ENCODE measurements around the gene DEAF1. TPM values are rescaled to one million over a fixed set of nuclear protein-coding genes. Genes with fewer than 3 reads are reported as not detected.

DEAF1 gene
- total RNA-seq, 2 donors from 2014 or later, result 44.1 to 51.9 TPM

DNA sequence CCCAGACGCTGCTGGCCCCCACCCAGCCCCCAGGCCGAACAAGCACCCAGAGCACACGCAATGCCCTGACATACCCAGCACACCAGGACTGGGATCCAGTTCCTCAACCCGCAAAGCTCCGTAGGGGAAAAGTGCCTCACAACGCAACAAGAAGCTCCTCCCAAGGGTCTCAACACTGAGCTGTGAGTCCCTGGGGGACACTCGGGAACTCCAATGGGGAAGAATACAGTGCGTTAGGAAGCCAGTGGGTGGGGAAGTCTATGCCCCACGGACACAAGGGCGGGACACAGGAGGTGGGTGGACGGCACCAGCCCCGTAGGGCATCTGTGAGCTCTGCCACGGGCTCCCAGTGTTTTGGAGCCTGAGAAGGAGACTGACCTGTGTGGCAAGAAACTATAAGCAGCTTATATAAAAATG lies 1.6 kb downstream of the DEAF1 start:
- no peaks in the 10 kb centered on the region for H3K27me3 ChIP-seq (ENCODE audit: control insufficient read depth, insufficient read depth, low read length, poor library complexity, severe bottlenecking)
- H3K4me1 Mint-ChIP-seq, result peaks cover 20% of the 10 kb centered on the region
- peaks cover 13% of the 10 kb centered on the region for H3K36me3 ChIP-seq (ENCODE audit: control insufficient read depth, insufficient read depth, low read length)
- H3K27ac ChIP-seq (ENCODE audit: low read depth, low read length), result no peak overlapping the region
- no peaks in the 10 kb centered on the region for H3K9me3 ChIP-seq (ENCODE audit: control insufficient read depth, low read length)
- H3K9me3 Mint-ChIP-seq, result no peaks in the 10 kb centered on the region
- H3K4me3 Mint-ChIP-seq, result peak overlapping the region; percentile 76
- H3K27ac Mint-ChIP-seq, result peak overlapping the region; percentile 46
- H3K27me3 Mint-ChIP-seq (ENCODE audit: insufficient read depth), result no peaks in the 10 kb centered on the region
- TF ChIP-seq, protein P1, sequence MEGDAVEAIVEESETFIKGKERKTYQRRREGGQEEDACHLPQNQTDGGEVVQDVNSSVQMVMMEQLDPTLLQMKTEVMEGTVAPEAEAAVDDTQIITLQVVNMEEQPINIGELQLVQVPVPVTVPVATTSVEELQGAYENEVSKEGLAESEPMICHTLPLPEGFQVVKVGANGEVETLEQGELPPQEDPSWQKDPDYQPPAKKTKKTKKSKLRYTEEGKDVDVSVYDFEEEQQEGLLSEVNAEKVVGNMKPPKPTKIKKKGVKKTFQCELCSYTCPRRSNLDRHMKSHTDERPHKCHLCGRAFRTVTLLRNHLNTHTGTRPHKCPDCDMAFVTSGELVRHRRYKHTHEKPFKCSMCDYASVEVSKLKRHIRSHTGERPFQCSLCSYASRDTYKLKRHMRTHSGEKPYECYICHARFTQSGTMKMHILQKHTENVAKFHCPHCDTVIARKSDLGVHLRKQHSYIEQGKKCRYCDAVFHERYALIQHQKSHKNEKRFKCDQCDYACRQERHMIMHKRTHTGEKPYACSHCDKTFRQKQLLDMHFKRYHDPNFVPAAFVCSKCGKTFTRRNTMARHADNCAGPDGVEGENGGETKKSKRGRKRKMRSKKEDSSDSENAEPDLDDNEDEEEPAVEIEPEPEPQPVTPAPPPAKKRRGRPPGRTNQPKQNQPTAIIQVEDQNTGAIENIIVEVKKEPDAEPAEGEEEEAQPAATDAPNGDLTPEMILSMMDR (conservative IDR thresholded peaks at IDR 0.05), result no peak
- peaks cover 5% of the 10 kb centered on the region for H3K4me1 ChIP-seq (ENCODE audit: control insufficient read depth, insufficient read depth, low read length)
- no peak for DNase-seq
- no peak overlapping the region for H3K9ac ChIP-seq (ENCODE audit: extremely low read depth, low read length, poor library complexity, severe bottlenecking)
- 73 to 84% methylated on average over 11 to 13 of the region's 13 CpGs for WGBS, 2 experiments (ENCODE audit: insufficient coverage in 1 of 2, insufficient read length in 1 of 2)
- peak overlapping the region; percentile 66 for H3K4me3 ChIP-seq (ENCODE audit: low read length)
- peaks cover 18% of the 10 kb centered on the region for H3K36me3 Mint-ChIP-seq (ENCODE audit: low read depth)

DNA sequence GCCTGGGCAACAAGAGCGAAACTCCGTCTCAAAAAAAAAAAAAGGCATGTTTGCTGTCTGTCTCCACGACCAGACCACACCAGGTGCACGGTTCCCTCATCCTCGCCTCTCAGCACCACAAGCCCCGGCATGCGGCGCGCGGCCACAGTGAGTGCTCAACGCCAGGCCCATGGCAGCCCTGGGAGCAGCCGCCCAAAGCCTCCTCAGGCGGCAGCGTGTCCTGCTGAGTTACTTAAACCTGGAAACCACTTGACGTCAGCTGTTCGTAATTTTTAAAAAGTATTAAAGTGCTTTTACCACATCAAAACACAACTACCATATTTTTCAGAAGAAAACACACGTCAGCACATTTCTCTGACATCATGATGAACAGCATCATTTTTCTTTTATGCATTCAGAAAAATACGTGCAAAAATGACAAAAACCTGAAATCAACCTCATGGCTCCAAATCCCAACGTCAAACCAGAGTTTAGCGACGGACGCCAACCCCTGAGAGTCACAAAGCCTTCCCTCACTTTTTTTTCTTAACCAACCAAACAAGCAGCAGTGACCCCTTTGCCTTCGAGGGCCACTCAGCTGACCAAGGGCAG lies 2.1 kb downstream of the DEAF1 start:
- H3K9ac ChIP-seq (ENCODE audit: extremely low read depth, low read length, poor library complexity, severe bottlenecking), result no peak overlapping the region
- peak overlapping the region; percentile 66 for H3K4me3 ChIP-seq (ENCODE audit: low read length)
- 91 to 92% methylated on average over 18 to 23 of the region's 23 CpGs for WGBS, 2 experiments (ENCODE audit: insufficient coverage in 1 of 2, insufficient read length in 1 of 2)

DNA sequence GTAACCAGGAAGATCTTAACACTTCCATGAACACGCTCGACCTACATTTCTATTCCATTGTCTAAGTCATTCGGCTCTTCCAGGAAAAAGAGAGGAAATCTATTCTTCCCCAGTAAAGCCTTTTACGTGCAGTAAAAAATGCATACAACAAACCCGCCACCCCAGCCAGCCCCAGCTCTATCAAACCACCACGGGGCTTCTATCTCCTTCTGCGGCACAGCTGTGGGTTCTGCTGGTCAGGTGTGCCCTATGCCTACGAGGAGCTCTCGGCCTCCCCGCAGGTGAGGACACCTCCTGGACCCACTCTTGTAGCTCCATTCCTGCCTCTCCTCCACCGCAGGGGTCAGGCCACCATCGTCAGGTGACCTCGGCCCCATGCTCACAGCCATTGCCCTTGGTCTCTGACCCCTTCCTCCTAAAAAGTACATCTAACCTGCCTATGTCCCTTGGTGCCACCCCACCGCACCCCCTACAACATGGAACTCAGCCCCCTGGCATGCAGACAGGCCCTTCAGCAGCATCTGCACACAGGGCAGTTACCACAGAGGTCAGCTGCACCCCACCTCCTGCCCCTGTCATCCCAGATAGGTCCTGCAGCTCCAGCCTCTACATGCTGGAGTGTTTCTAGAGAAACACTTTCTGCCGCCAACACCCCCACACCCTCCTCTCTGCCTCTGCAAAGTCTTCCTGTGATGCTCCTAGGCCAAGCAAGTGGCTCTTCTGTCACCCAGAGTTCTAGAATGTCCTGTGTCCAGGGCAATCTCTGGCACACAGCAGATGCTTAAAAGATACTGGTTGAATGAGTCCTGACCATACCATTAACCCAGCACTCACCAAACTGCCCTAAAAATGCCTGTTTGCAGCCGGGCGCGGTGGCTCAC lies 3.1 kb downstream of the DEAF1 start:
- no peak overlapping the region for H3K27ac Mint-ChIP-seq
- Histone ChIP-seq H3K4me1 (ENCODE audit: control insufficient read depth, insufficient read depth, low read length) (peaks cover 5% of the 10 kb centered on the region), H3K4me3 (ENCODE audit: low read length) (no peak overlapping the region), H3K27me3 (ENCODE audit: control insufficient read depth, insufficient read depth, low read length, poor library complexity, severe bottlenecking) (no peaks in the 10 kb centered on the region), H3K9me3 (ENCODE audit: control insufficient read depth, low read length) (no peaks in the 10 kb centered on the region), H3K9ac (ENCODE audit: extremely low read depth, low read length, poor library complexity, severe bottlenecking) (no peak overlapping the region), H3K27ac (ENCODE audit: low read depth, low read length) (no peak overlapping the region), H3K36me3 (ENCODE audit: control insufficient read depth, insufficient read depth, low read length) (peaks cover 25% of the 10 kb centered on the region)
- peaks cover 11% of the 10 kb centered on the region for H3K4me1 Mint-ChIP-seq
- WGBS, 2 experiments (ENCODE audit: insufficient coverage in 1 of 2, insufficient read length in 1 of 2), result 92 to 95% methylated on average over 16 to 18 of the region's 18 CpGs
- DNase-seq, result no peak
- H3K36me3 Mint-ChIP-seq (ENCODE audit: low read depth), result peaks cover 33% of the 10 kb centered on the region
- H3K4me3 Mint-ChIP-seq, result no peak overlapping the region
- no peaks in the 10 kb centered on the region for H3K9me3 Mint-ChIP-seq
- no peaks in the 10 kb centered on the region for H3K27me3 Mint-ChIP-seq (ENCODE audit: insufficient read depth)
- TF ChIP-seq, protein P1 (conservative IDR thresholded peaks at IDR 0.05), result no peak

More for the DNA sequence above, 2.1 kb downstream of the DEAF1 start:
- Histone ChIP-seq H3K36me3 (ENCODE audit: control insufficient read depth, insufficient read depth, low read length) (peaks cover 18% of the 10 kb centered on the region), H3K9me3 (ENCODE audit: control insufficient read depth, low read length) (no peaks in the 10 kb centered on the region), H3K27me3 (ENCODE audit: control insufficient read depth, insufficient read depth, low read length, poor library complexity, severe bottlenecking) (no peaks in the 10 kb centered on the region), H3K27ac (ENCODE audit: low read depth, low read length) (no peak overlapping the region), H3K4me1 (ENCODE audit: control insufficient read depth, insufficient read depth, low read length) (peaks cover 5% of the 10 kb centered on the region)
- Mint-ChIP-seq H3K9me3 (no peaks in the 10 kb centered on the region), H3K4me1 (peaks cover 20% of the 10 kb centered on the region), H3K4me3 (peak overlapping the region; percentile 76), H3K27me3 (ENCODE audit: insufficient read depth) (no peaks in the 10 kb centered on the region), H3K27ac (peak overlapping the region; percentile 46), H3K36me3 (ENCODE audit: low read depth) (peaks cover 23% of the 10 kb centered on the region)
- no peak for DNase-seq
- TF ChIP-seq, protein P1 (conservative IDR thresholded peaks at IDR 0.05), result no peak

Data from endodermal cell (in vitro differentiated cells).